ENCODE data around the gene NFIA. TPM values are rescaled to one million over a fixed set of nuclear protein-coding genes. Genes with fewer than 3 reads are reported as not detected.

The NFIA gene
- total and polyA plus RNA-seq, 10 of the 15 experiments (the other 5 are each of a cell fraction or from before 2014, with no cell fraction given): 0.10 to 0.16 TPM; not detected in 8

DNA sequence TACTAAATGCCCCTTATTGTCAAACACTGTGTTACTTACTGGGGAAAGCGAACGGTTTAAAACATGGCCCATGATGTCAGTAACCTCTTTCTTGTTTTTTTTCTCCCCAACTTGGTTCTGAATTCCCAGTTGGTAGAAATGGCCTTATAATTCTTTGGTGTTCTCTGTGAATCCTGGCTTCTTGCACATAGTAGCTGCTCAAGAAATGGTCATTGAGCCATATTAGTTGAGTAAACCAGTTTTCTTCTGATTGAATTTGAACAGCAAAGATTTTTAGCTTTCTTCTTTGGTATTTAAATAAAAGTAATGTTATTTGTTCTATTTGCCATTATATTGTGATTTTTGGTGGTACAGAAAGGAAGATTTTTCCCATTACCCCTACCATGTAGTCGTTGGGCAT lies 87.3 kb downstream of the NFIA start (continued):
- no peak for TF ChIP-seq SMAD1 (IDR thresholded peaks at IDR 0.05; ENCODE audit: low read depth, partially characterized antibody)
- no peak for TF ChIP-seq BCL11A (IDR thresholded peaks at IDR 0.05; ENCODE audit: low read depth, low read length)
- no peak for TF ChIP-seq SMARCA5 (IDR thresholded peaks at IDR 0.05)
- no peak for TF ChIP-seq BCLAF1 (IDR thresholded peaks at IDR 0.05)
- no peak for TF ChIP-seq RAD51 (IDR thresholded peaks at IDR 0.05)
- no peak for TF ChIP-seq PKNOX1 (IDR thresholded peaks at IDR 0.05)
- no peak for TF ChIP-seq CREB1 (IDR thresholded peaks at IDR 0.05; ENCODE audit: low read depth)

DNA sequence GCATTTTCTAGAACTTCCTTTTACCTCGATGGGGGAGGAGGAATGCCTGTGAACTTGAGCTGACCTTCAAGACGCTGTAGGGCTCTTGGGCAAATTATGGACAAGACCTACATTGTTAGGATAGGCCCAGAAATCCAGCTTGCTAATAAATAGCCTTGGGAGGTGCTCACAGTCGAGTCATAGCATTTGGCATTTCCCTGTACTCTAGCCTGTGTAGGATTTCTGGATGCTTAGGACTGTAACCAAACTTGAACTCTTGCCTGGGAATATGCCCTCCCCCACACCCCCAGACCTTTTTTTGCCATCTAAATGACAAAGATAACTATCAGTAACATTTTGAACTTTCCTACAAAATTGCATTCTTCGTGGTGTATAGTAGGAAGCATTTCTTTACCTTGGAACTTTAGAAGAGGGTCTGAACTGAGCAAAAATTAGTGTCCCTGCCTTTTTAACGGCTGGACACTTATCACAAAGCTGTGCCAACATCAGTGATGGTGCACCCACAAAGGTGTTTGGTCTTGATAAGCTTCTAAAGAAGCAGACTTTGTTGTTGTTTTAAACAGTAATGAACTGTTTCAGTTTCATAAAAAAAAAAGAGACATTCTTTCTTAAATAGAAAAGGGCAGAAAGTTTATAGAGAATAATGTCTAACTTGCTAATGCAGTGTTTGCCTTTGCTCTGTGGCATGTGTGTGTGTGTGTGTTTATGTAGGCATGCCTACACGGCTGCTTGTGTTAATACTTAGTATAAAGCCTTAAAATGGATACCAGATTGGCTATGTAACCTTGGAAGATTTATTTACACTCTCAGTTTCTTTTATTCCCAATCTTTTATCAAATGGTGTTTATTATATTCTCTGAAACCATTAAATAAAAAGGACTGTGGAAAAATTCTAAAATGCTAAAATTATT lies 88.2 kb downstream of the NFIA start:
- H3K4me3 ChIP-seq: no peak overlapping the region
- no peak overlapping the region for H3K27ac ChIP-seq (ENCODE audit: control insufficient read depth, insufficient read depth)
- no peak for DNase-seq (ENCODE audit: low read depth, low spot score)
- BruUV-seq (replicated peaks): no TSS peak
- ATAC-seq: no peak
- in situ Hi-C loops (cut with MboI) (no loop called here), intact Hi-C loops (cut with micrococcal nuclease; ENCODE audit: unreplicated experiment) (no loop called here)
- H3K79me2 ChIP-seq (ENCODE audit: control insufficient read depth, insufficient read depth, low read length): no peaks in the 10 kb centered on the region
- ChIA-PET POLR2A (no interaction called here), SMC1A (ENCODE audit: uncharacterized antibody, unreplicated experiment) (interaction anchor here (0.7 kb wide), 1 partner anchor 1470 kb away, joined by 3 read pairs; no protein-coding TSS in a partner anchor), CTCF (no interaction called here), RAD21 (ENCODE audit: unreplicated experiment) (no interaction called here)
- H3K4me1 ChIP-seq (ENCODE audit: control insufficient read depth, insufficient read depth, low read length): no peaks in the 10 kb centered on the region; the same call in 1 of the 2 replicates
- no peak overlapping the region for H2AFZ ChIP-seq (ENCODE audit: control insufficient read depth, low read depth, low read length)
- H3K27me3 ChIP-seq (replicated peaks in 1 of 2; ENCODE audit: control insufficient read depth in 2 of 2, insufficient read depth in 2 of 2, low read length in 1 of 2): no peaks in the 10 kb centered on the region
- H3K36me3 ChIP-seq (ENCODE audit: control insufficient read depth in 2 of 2, insufficient read depth in 2 of 2, low read length in 1 of 2): no peaks in the 10 kb centered on the region
- H3K4me2 ChIP-seq (ENCODE audit: control insufficient read depth, insufficient read depth): no peak overlapping the region
- FAIRE-seq: no peak
- no peak overlapping the region for H3K9ac ChIP-seq (ENCODE audit: control insufficient read depth, insufficient read depth, low read length)
- H4K20me1 ChIP-seq (ENCODE audit: control insufficient read depth, insufficient read depth): no peaks in the 10 kb centered on the region
- no peak for TF ChIP-seq FOXK2 (IDR thresholded peaks at IDR 0.05)
- WGBS (ENCODE audit: insufficient coverage, insufficient replicate concordance, low lambda C conversion rate, missing lambda C conversion rate): 2% methylated on average over 6 of the region's 6 CpGs
- H3K9me3 ChIP-seq (replicated peaks; ENCODE audit: control insufficient read depth, insufficient read depth, low read length): no peaks in the 10 kb centered on the region

All from GM12878 (cell line).